GM18508 (cell line): Measurements from ENCODE around the gene ATP5F1D.
"Not testable (repeated sequence)": the region's sequence is repeated elsewhere in the genome, so short reads cannot be mapped to it uniquely, and the experiment has no call there.

Experiments
- ATAC-seq: cut with Tn5 transposase; IDR thresholded peaks from one replicate; pipeline ENCODE4 v1.9.1; 2021; ENCODE audit warnings: moderate number of reproducible peaks; ENCODE audit not compliant: insufficient read depth, unreplicated experiment

The ATP5F1D gene

GRCh38 chr19:1245494-1246264, 4.1 kb downstream of the ATP5F1D start:
- ATAC-seq, result no peak

- not testable (repeated sequence) for ATAC-seq
These were observed 4.9 kb downstream of the ATP5F1D start for GRCh38 chr19:1246265-1247087.

GRCh38 chr19:1247748-1248138, 6.2 kb downstream of the ATP5F1D start:
- ATAC-seq, result no peak

- no peak for ATAC-seq
These were observed 6.7 kb downstream of the ATP5F1D start, which contains the start of gene MIDN for GRCh38 chr19:1248139-1248785. TSS of gene MIDN (plus strand) at chr19:1248583. CDS start at chr19:1250297, 1,714 bp downstream.

- no peak for ATAC-seq
These were observed 7.3 kb downstream of the ATP5F1D start for GRCh38 chr19:1248786-1249297.

GRCh38 chr19:1249298-1249989, 7.9 kb downstream of the ATP5F1D start:
- no peak for ATAC-seq

- no peak for ATAC-seq
These were observed 8.5 kb downstream of the ATP5F1D start for GRCh38 chr19:1249990-1250436.

GRCh38 chr19:1250437-1251260, 9.1 kb downstream of the ATP5F1D start:
- no peak for ATAC-seq

- ATAC-seq, result no peak
These were observed 10.0 kb downstream of the ATP5F1D start for GRCh38 chr19:1251330-1252220.

GRCh38 chr19:1252221-1252820, 10.8 kb downstream of the ATP5F1D start:
- ATAC-seq, result no peak

- ATAC-seq, result no peak
These were observed 11.4 kb downstream of the ATP5F1D start for GRCh38 chr19:1252821-1253513.

- ATAC-seq, result no peak
These were observed 12.0 kb downstream of the ATP5F1D start for GRCh38 chr19:1253514-1254080.

- no peak for ATAC-seq
These were observed 12.6 kb downstream of the ATP5F1D start for GRCh38 chr19:1254081-1254527.

- no peak for ATAC-seq
These were observed 13.1 kb downstream of the ATP5F1D start for GRCh38 chr19:1254530-1255185.

GRCh38 chr19:1255186-1256161, 13.9 kb downstream of the ATP5F1D start:
- no peak for ATAC-seq
